Central memory CD4-positive, alpha-beta T cell (primary cell): ENCODE measurements around the gene SLC16A10.
A peak's percentile ranks its signal among the peaks of the same experiment; 100 is the strongest.
"Not testable (repeated sequence)": the region's sequence is repeated elsewhere in the genome, so short reads cannot be mapped to it uniquely, and the experiment has no call there.

Experiments
- DNase-seq: peaks from one replicate; pipeline ENCODE4 v3.0.0; 2022

SLC16A10 gene

GRCh38 chr6:111086685-111087084 is 618 bp upstream of the SLC16A10 start:
- no peak for DNase-seq

DNA sequence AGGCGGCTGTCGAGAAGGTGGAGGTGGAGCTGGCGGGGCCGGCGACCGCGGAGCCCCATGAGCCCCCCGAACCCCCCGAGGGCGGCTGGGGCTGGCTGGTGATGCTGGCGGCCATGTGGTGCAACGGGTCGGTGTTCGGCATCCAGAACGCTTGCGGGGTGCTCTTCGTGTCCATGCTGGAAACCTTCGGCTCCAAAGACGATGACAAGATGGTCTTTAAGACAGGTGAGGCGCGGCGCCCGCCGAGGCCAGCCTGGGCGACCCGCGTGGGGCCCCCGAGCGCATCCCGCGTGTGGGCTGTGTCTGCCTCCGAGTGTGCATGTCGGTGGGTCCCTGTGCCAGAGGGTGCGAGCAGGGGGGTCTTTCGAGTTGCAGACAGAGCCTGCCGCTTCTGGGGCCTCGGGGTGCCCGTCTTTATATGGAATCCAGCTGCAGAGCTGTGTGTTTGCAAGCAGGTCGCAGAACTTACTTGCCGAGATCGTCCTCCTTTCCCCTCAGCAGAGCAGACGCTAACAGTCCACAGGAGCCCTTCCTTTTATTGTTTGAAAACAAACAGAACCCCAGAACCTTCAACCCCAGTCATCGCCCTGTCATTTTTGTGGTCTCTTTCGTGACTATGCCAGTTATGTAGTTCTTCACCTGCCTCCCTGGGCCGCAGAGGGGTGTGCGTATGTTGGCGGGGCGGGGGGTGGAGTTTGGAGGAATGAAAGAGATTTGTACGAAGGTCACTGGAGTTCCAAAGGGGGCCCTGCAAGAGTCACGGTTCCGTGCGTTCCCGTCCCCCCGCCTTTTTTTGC is 766 bp downstream of the SLC16A10 start:
- DNase-seq = peak; percentile 63

GRCh38 chr6:111088668-111089003 is 1.3 kb downstream of the SLC16A10 start:
- no peak for DNase-seq

- no peak for DNase-seq
These were observed 3.5 kb downstream of the SLC16A10 start for GRCh38 chr6:111090766-111091165.

DNA sequence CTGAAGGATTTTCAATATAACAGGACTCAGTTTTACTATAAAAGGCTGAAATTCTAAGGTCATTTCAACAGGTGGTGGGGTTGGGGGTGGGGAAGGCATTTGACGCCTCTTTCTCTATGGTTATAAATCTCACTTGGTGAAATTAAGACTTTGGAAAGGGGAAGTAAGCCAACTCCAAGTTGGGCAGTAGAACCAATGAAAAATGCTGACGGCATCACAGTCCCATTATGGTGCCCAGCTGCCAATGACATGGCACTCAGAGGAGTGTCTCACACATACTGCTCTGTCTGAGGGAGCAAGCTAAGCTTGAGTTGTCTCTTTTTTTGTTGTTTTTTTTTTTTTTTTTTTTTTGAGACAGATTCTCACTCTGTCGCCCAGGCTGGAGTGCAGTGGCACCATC is 4.7 kb downstream of the SLC16A10 start:
- no peak for DNase-seq

DNA sequence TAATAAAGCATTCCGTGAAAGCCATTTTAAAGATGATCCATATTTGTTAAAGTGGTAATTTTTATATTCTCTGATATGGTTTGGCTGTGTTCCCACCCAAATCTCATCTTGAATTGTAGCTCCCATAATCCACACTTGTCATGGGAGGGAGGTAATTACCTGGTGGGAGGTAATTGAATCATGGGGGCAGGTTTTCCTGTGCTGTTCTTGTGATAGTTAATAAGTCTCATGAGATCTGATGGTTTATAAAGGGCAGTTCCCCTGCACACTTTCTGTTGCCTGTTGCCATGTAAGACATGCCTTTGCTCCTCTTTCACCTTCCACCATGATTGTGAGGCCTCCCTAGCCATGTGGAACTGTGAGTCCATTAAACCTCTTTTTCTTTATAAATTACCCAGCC is 8.2 kb downstream of the SLC16A10 start:
- not testable (repeated sequence) for DNase-seq

GRCh38 chr6:111096246-111096645 is 8.9 kb downstream of the SLC16A10 start:
- DNase-seq = peak; percentile 64

GRCh38 chr6:111098597-111098996 is 11.3 kb downstream of the SLC16A10 start:
- DNase-seq = no peak

- DNase-seq = no peak
These were observed 14.7 kb downstream of the SLC16A10 start for GRCh38 chr6:111101987-111102386.

GRCh38 chr6:111105578-111105977 is 18.3 kb downstream of the SLC16A10 start:
- no peak for DNase-seq

DNA sequence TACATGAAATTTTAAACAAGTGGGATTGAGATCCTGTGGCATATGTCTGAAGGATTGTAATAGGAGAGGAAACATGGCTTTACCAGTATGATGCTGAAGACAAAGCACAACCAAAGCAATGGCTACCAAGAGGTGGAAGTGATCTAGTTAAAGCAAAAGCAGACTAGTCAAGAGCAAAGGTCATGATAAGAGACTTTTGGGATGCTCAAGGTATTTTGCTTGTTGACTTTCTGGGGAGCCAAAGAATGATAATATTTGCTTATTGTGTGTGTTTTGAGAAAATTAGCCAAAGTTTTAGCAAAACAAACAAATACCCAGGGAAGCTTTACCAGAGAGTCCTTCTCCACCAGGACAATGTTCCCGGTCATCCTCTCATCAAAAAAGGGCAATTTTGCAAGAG is 20.3 kb downstream of the SLC16A10 start:
- DNase-seq = no peak

GRCh38 chr6:111110036-111110435 is 22.7 kb downstream of the SLC16A10 start:
- DNase-seq = no peak

- no peak for DNase-seq
These were observed 26.2 kb downstream of the SLC16A10 start for GRCh38 chr6:111113336-111114086.

DNA sequence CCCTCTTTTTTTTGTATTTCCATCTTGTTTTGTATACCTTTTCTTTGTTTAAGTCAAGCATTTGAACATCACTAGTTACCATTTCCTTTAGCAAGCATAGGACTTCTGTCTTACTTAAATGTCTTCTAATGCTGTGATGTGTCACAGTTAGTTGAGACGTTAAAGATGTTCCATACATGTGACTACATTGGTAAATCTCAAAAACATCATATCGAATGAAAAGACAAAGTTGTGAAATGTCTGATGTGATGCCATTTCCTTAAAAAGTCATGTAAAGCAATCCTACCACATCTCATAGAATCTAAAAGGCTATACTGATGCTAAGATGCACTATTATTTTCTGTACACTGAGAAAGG is 26.8 kb downstream of the SLC16A10 start:
- DNase-seq = no peak

- peak; percentile 12 for DNase-seq
These were observed 27.2 kb downstream of the SLC16A10 start for GRCh38 chr6:111114482-111114881.

DNA sequence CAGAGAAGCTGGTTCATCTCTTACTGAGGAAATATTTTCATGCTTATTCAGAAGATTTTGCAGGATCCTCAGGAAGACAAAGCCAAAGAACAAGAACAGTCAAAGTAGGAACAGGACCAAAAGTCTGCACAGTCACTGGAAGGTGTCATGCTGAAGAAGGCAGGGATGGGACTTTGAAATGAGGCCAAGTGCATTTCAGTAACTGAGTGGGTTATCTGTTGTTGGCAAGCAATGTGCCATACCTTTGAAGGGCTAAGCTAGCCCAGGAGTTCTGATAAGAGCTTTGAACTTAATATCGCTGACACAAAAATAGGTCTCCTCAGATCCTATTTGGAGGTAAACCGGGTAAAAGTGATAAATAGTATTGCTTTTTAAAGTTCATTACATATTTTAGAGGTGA is 31.5 kb downstream of the SLC16A10 start:
- no peak for DNase-seq

- DNase-seq = no peak
These were observed 32.4 kb downstream of the SLC16A10 start for GRCh38 chr6:111119571-111120329.

- DNase-seq = no peak
These were observed 34.6 kb downstream of the SLC16A10 start for GRCh38 chr6:111121789-111122350.

- DNase-seq = no peak
These were observed 35.4 kb downstream of the SLC16A10 start for GRCh38 chr6:111122458-111123286.

- no peak for DNase-seq
These were observed 37.1 kb downstream of the SLC16A10 start for GRCh38 chr6:111124406-111124805.

- no peak for DNase-seq
These were observed 41.7 kb downstream of the SLC16A10 start for GRCh38 chr6:111129013-111129412.

DNA sequence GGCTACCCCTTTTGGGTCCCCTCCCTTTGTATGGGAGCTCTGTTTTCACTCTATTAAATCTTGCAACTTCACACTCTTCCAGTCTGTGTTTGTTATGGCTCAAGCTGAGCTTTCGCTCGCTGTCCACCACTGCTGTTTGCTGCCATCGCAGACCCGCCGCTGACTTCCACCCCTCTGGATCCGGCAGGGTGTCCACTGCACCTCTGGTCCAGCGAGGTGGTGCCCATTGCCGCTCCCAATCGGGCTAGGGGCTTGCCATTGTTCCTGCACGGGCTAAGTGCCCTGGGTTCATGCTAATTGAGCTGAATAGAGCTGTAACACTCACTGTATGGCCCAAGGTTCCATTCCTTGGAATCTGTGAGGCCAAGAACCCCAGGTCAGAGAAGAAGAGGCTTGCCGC is 43.7 kb downstream of the SLC16A10 start:
- DNase-seq = not testable (repeated sequence)
